Neutrophil (primary cell): ENCODE measurements around the gene DHX35.

ENCODE experiments used
- H3K27ac ChIP-seq: fragments of 200-600 bp; sonication (generic); 2 replicates; pipeline ENCODE4 v1.5.1; 2016; ENCODE audit warnings: mild to moderate bottlenecking, moderate library complexity
- H3K27me3 ChIP-seq: fragments of 200-600 bp; sonication (generic); 2 replicates; pipeline ENCODE4 v1.6.0; 2016; ENCODE audit warnings: mild to moderate bottlenecking
- H3K36me3 ChIP-seq: fragments of 200-600 bp; sonication (generic); 2 replicates; pipeline ENCODE4 v1.5.1; 2017
- H3K4me1 ChIP-seq, 2 experiments: fragments of 200-600 bp in 1 of 2; sonication (generic) in 1 of 2; 1 replicate in 1 of 2; 2 replicates in 1 of 2; pipeline versions ENCODE4 v1.5.1 to v1.6.1; 2013 to 2016; ENCODE audit warnings: low read depth in 1 of 2, low read length in 1 of 2, mild to moderate bottlenecking in 1 of 2, moderate library complexity in 1 of 2; ENCODE audit not compliant: control insufficient read depth in 1 of 2, insufficient read depth in 1 of 2
- H3K4me3 ChIP-seq, 2 experiments: fragments of 200-600 bp in 1 of 2; sonication (generic) in 1 of 2; 1 replicate in 1 of 2; 2 replicates in 1 of 2; pipeline ENCODE4 v1.5.1; 2013 to 2016; ENCODE audit warnings: low read depth in 1 of 2, low read length in 1 of 2, mild to moderate bottlenecking in 1 of 2, moderate library complexity in 1 of 2
- H3K9me3 ChIP-seq: fragments of 200-600 bp; sonication (generic); 2 replicates; pipeline ENCODE4 v1.5.1; 2016
- CTCF ChIP-seq: fragments of 200-600 bp; sonication (generic); IDR thresholded peaks from 2 replicates; pipeline ENCODE4 v1.5.1; 2016; ENCODE audit warnings: antibody characterized with exemption

DHX35 gene

GRCh38 chr20:39038047-39038446 is 75.9 kb downstream of the DHX35 start:
- Histone ChIP-seq H3K4me3 (no peak overlapping the region), H3K27ac (no peak overlapping the region), H3K9me3 (no peaks in the 10 kb centered on the region), H3K4me1 (no peaks in the 10 kb centered on the region), H3K36me3 (peaks cover 97% of the 10 kb centered on the region), H3K27me3 (no peaks in the 10 kb centered on the region)
- no peak for TF ChIP-seq CTCF

GRCh38 chr20:39038495-39038894 is 76.4 kb downstream of the DHX35 start:
- H3K36me3 ChIP-seq: peaks cover 93% of the 10 kb centered on the region
- H3K4me3 ChIP-seq: no peak overlapping the region
- TF ChIP-seq CTCF: no peak
- no peaks in the 10 kb centered on the region for H3K27me3 ChIP-seq
- no peak overlapping the region for H3K27ac ChIP-seq
- no peaks in the 10 kb centered on the region for H3K4me1 ChIP-seq
- H3K9me3 ChIP-seq: no peaks in the 10 kb centered on the region

- Histone ChIP-seq H3K36me3 (peaks cover 86% of the 10 kb centered on the region), H3K4me3 (no peak overlapping the region)
Observed at GRCh38 chr20:39039261-39039660, 77.1 kb downstream of the DHX35 start.

GRCh38 chr20:39040116-39040515 is 78.0 kb downstream of the DHX35 start:
- TF ChIP-seq CTCF: no peak
- Histone ChIP-seq H3K4me3 (no peak overlapping the region), H3K27me3 (no peaks in the 10 kb centered on the region), H3K4me1 (no peaks in the 10 kb centered on the region), H3K27ac (no peak overlapping the region), H3K36me3 (peaks cover 77% of the 10 kb centered on the region), H3K9me3 (no peaks in the 10 kb centered on the region)

More at GRCh38 chr20:39039261-39039660, 77.1 kb downstream of the DHX35 start:
- Histone ChIP-seq H3K27me3 (no peaks in the 10 kb centered on the region), H3K4me1 (no peaks in the 10 kb centered on the region), H3K27ac (no peak overlapping the region), H3K9me3 (no peaks in the 10 kb centered on the region)
- no peak for TF ChIP-seq CTCF

GRCh38 chr20:39041067-39041466 is 78.9 kb downstream of the DHX35 start:
- Histone ChIP-seq H3K4me3 (no peak overlapping the region), H3K36me3 (peaks cover 68% of the 10 kb centered on the region), H3K9me3 (no peaks in the 10 kb centered on the region), H3K4me1 (no peaks in the 10 kb centered on the region), H3K27ac (no peak overlapping the region), H3K27me3 (no peaks in the 10 kb centered on the region)
- no peak for TF ChIP-seq CTCF
